Dendritic cell treated with granulocyte-macrophage colony-stimulating factor and Interleukin-4, amounts not matched to agents 40 ng/mL and 50 ng/mL, for 4 days (primary cell): Measurements from ENCODE around the gene SEMA4D.

ENCODE experiments used
- H3K27ac Mint-ChIP-seq: one replicate; pipeline ENCODE4 v1.8.0; 2022; ENCODE audit warnings: mild to moderate bottlenecking, mixed read lengths
- H3K27me3 Mint-ChIP-seq: one replicate; pipeline ENCODE4 v1.8.0; 2022; ENCODE audit warnings: mild to moderate bottlenecking, mixed read lengths
- H3K36me3 Mint-ChIP-seq: one replicate; pipeline ENCODE4 v1.8.0; 2022; ENCODE audit warnings: low read depth, mixed read lengths
- H3K4me1 Mint-ChIP-seq: one replicate; pipeline ENCODE4 v1.8.0; 2022; ENCODE audit warnings: low read depth, mixed read lengths
- H3K4me3 Mint-ChIP-seq: one replicate; pipeline ENCODE4 v1.8.0; 2022; ENCODE audit warnings: mild to moderate bottlenecking, moderate library complexity, mixed read lengths
- H3K9me3 Mint-ChIP-seq: one replicate; pipeline ENCODE4 v1.8.0; 2022; ENCODE audit warnings: mixed read lengths
- intact Hi-C: fragments of 100-400 bp; cut with micrococcal nuclease; formaldehyde crosslinking; loops from one replicate; pipeline ENCODE4 v1.15.0; 2022

SEMA4D gene

DNA sequence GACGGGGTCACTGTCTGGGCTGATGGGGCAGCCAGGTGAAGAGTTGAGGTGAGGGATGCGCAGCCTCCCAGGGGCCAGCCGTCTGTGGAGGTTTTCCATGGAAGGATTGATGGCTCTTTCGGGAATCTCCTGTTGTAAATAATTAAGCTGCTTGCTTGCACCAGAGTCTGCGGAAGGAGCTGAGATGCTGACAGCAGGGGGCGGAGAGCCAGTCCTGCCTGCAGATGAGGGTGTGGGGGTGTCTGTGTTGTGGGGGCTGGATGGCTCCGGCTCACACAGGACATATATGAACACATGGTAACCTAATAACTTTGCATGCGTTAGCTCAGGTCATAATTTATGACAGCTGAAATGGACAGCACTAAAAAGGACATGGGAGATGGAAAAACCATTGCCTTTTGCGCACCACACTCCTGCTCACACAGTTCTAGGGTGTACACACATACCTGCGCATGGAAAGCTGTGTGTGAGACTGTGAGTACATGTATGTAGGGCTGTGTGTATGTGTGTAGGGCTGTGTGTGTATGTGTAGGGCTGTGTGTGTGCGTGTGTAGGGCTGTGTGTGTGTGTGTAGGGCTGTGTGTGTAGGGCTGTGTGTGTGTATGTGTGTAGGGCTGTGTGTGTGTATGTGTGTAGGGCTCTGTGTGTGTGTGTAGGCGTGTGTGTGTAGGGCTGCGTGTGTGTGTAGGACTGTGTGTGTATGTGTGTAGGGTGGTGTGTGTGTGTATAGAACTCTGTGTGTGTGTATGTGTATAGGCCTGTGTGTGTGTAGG, 36.8 kb upstream of the SEMA4D start:
- Mint-ChIP-seq H3K36me3 (no peaks in the 10 kb centered on the region), H3K27me3 (peaks cover 10% of the 10 kb centered on the region), H3K4me1 (peaks cover 64% of the 10 kb centered on the region), H3K27ac (no peak overlapping the region), H3K4me3 (no peak overlapping the region), H3K9me3 (no peaks in the 10 kb centered on the region)
- intact Hi-C loops, result no loop called here

DNA sequence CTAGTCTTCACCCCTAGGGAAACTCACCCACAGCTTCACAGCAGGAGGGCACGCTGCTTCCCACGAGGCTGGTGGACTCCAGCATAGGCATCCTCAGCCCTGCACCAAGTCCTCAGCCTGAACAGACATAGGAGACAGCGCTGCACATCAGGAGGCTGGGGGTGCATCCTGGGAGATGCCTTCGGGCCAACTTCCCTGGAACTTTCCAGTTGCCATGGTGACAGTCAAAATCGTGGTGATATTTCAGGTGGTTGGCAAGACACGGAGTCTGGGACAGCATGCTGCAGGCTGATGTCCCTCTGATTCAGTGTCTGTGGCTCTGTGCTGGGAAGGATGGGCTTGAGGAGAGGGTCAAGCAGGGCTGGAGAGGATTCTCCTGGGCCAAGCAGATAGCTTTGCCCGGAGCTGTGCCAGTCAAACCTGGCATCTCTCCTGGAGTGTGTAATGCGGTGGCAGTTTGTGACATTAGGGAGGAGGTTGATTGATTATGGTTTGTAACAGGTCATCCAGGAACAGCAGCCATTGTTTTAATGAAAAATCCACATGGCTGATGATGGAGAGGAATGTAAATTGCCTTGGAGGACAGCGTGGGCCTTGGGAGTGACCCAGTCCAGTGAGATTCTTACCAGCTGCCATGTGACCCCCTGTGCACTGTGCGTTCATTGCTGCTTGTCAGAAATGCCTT, 35.6 kb upstream of the SEMA4D start:
- Mint-ChIP-seq H3K4me1 (peaks cover 75% of the 10 kb centered on the region), H3K27ac (no peak overlapping the region), H3K36me3 (no peaks in the 10 kb centered on the region), H3K27me3 (peaks cover 10% of the 10 kb centered on the region), H3K9me3 (peaks cover 3% of the 10 kb centered on the region), H3K4me3 (no peak overlapping the region)
- intact Hi-C loops, result no loop called here

DNA sequence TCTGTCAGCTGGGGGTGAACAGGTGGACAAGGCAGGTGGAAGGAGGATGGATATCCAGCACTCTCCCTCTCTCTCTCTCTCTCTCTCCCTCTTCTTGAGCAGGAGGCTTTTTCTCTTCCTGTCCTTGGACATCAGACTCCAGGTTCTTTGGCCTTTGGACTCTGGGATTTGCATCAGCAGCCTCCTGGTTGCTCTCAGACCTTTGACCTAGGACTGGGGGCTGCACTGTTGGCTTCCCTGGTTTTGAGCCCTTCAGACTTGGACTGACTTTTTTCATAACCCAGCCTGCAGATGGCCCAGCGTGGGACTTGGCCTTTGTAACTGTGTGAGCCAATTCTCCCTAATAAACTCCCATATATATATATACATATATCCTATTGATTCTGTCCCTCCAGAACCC, 35.0 kb upstream of the SEMA4D start:
- Mint-ChIP-seq H3K4me1 (peaks cover 81% of the 10 kb centered on the region), H3K27me3 (peaks cover 12% of the 10 kb centered on the region), H3K4me3 (no peak overlapping the region), H3K9me3 (peaks cover 9% of the 10 kb centered on the region), H3K36me3 (no peaks in the 10 kb centered on the region), H3K27ac (no peak overlapping the region)
- intact Hi-C loops, result no loop called here

DNA sequence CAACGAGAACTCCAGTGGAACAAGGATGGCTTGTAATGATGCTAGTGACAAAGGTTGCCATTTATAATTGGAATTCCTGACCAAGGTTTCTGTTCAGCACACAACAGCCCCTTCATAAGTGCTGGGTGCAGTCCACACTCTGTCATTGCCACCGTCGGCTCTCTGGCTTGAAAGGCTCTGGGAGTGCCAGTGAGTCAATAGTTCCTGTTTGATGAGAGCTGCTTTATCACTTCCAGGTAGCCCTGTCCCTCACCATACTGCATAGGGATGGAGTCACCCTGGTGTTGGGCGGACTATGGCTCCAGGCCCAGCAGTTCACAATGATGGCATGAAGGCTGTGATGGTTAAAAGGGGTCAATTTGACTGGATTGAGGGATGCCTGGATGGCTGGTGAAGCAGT, 34.6 kb upstream of the SEMA4D start:
- Mint-ChIP-seq H3K4me3 (no peak overlapping the region), H3K4me1 (peaks cover 86% of the 10 kb centered on the region), H3K27me3 (peaks cover 12% of the 10 kb centered on the region), H3K9me3 (peaks cover 12% of the 10 kb centered on the region), H3K27ac (no peak overlapping the region), H3K36me3 (no peaks in the 10 kb centered on the region)
- intact Hi-C loops, result no loop called here

- Mint-ChIP-seq H3K36me3 (no peaks in the 10 kb centered on the region), H3K27ac (no peak overlapping the region), H3K4me1 (peaks cover 88% of the 10 kb centered on the region), H3K27me3 (peaks cover 12% of the 10 kb centered on the region), H3K9me3 (peaks cover 12% of the 10 kb centered on the region), H3K4me3 (no peak overlapping the region)
- intact Hi-C loops, result no loop called here
Measured at GRCh38 chr9:89531766-89532165, 33.9 kb upstream of the SEMA4D start.

DNA sequence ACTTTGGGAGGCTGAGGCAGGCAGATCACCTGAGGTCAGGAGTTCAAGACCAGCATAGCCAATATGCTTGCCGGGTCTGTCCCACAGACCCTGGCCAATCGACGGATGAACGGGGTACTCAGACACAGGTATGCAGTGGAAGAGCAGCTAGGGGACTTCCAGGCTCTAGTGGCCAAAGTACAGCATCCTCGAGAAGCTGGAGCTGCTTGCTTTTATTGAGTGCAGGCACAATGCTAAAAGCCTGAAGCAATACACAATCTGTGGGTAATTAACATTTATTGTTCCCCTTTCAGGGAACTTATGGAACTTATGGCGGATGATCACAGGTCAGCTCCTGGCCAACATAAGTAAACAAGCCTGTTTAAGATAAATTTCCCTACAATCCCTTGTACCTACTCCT, 32.8 kb upstream of the SEMA4D start:
- H3K4me1 Mint-ChIP-seq, result peaks cover 88% of the 10 kb centered on the region
- no peak overlapping the region for H3K4me3 Mint-ChIP-seq
- intact Hi-C loops, result no loop called here
- peaks cover 12% of the 10 kb centered on the region for H3K27me3 Mint-ChIP-seq
- H3K36me3 Mint-ChIP-seq, result no peaks in the 10 kb centered on the region
- peaks cover 12% of the 10 kb centered on the region for H3K9me3 Mint-ChIP-seq
- H3K27ac Mint-ChIP-seq, result no peak overlapping the region

DNA sequence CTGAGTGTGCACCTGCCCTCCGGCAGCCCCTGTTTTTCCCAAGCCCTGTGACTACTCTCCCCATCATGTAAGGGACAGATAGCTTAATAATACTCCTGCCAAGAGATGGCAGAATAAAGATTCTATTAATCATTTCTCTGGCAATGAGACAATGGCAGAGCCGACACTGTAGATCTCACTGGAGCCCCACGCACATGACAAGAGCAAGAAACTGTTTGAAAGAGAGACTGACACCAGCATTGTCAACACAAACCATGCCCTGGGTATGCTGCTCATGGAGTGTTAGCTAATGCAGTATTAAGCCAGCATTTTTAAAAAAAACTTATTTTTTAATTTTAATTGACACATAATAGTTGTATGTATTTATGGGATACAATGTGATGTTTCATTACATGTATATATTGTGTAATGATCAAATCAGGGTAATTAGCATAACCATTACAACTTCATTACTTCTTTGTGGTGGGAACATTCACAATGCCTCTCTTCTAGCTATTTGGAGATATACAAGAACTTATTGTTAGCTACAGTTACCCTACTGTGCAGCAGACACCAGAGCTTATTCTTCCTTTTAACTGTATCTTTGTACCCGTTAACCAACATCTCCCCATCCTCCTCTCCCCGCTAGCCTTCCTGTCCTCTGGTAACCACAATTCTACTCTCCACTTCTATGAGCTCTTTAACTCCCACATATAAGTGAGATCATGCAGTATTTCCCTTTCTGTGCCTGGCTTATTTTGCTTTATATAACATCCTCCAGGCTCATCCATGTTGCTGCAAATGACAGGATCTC, 31.5 kb upstream of the SEMA4D start:
- peaks cover 15% of the 10 kb centered on the region for H3K27me3 Mint-ChIP-seq
- H3K9me3 Mint-ChIP-seq, result peaks cover 12% of the 10 kb centered on the region
- intact Hi-C loops, result no loop called here
- H3K4me3 Mint-ChIP-seq, result no peak overlapping the region
- peaks cover 91% of the 10 kb centered on the region for H3K4me1 Mint-ChIP-seq
- no peak overlapping the region for H3K27ac Mint-ChIP-seq
- no peaks in the 10 kb centered on the region for H3K36me3 Mint-ChIP-seq

DNA sequence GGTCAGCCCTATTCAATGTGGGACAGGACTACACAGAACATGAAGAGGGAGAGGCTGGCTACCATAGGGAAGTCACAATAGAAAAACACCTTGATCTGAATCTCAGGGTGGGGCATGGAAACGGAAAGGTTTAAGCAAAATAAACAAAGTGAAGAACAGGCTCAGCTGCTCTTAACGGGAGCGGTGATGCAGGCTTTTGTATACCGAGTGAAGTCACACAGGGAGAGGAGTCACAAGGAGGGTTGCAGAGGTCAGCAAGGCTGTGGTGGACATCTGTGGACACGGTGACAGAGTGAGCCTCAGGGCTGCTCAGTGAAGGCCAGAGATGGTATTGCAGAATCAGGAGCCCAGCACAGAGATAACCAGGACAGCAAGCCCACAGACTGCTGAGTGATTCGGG, 30.6 kb upstream of the SEMA4D start:
- Mint-ChIP-seq H3K27ac (peak overlapping the region; percentile 65), H3K27me3 (peaks cover 16% of the 10 kb centered on the region), H3K9me3 (peaks cover 12% of the 10 kb centered on the region), H3K36me3 (no peaks in the 10 kb centered on the region), H3K4me1 (peaks cover 97% of the 10 kb centered on the region), H3K4me3 (no peak overlapping the region)
- intact Hi-C loops, result no loop called here

DNA sequence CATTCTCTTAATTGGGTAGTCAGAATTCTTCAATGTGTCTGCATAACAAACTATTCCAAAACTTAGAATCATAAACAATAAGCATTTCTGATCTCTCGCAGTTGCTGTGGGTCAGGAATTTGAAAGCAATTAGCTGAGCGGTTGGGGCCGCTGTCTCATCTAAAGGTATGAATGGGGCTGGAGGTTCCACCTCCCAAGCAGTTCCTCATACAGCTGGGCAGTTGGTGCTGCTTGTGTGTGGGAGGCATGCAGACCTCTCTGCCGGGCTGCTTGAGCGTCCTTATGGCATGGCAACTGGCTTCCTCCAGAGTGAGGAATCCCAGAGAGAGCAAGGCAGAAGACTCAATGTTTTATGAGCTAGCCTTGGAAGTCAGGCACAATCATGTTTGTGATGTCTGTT, 30.2 kb upstream of the SEMA4D start:
- Mint-ChIP-seq H3K27ac (peak overlapping the region; percentile 65), H3K27me3 (peaks cover 13% of the 10 kb centered on the region), H3K4me1 (peaks cover 97% of the 10 kb centered on the region), H3K36me3 (no peaks in the 10 kb centered on the region), H3K9me3 (peaks cover 12% of the 10 kb centered on the region), H3K4me3 (no peak overlapping the region)
- intact Hi-C loops, result no loop called here

GRCh38 chr9:89527084-89527483, 29.2 kb upstream of the SEMA4D start:
- intact Hi-C loops, result no loop called here
- Mint-ChIP-seq H3K27ac (peak overlapping the region; percentile 74), H3K27me3 (peaks cover 13% of the 10 kb centered on the region), H3K36me3 (no peaks in the 10 kb centered on the region), H3K4me1 (peaks cover 97% of the 10 kb centered on the region), H3K4me3 (no peak overlapping the region), H3K9me3 (peaks cover 12% of the 10 kb centered on the region)

DNA sequence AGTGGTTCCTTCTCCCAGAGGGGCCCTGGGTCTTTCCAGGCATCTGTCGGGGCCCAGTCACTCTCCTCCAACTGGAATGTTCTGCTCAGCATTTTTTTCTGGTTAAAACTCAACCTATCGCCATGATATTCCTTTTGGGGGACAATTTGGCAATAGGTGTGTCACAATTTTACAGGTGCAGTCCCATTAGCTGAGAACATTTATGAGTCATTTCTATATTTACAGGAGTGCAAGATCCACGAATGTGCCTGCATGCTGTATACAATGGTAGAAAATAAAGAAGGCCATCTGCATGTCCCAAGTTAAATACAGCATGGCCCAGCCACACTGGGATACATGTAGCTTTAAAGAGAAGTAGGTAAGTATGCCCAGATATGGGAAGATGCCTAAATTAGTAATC, 28.8 kb upstream of the SEMA4D start:
- Mint-ChIP-seq H3K27ac (peak overlapping the region; percentile 74), H3K4me1 (peaks cover 96% of the 10 kb centered on the region), H3K4me3 (no peak overlapping the region), H3K9me3 (peaks cover 12% of the 10 kb centered on the region), H3K36me3 (no peaks in the 10 kb centered on the region), H3K27me3 (peaks cover 13% of the 10 kb centered on the region)
- intact Hi-C loops, result no loop called here

GRCh38 chr9:89525446-89526374, 27.8 kb upstream of the SEMA4D start:
- intact Hi-C loops, result no loop called here
- Mint-ChIP-seq H3K9me3 (peaks cover 12% of the 10 kb centered on the region), H3K27ac (peak overlapping the region; percentile 74), H3K4me1 (peaks cover 91% of the 10 kb centered on the region), H3K4me3 (no peak overlapping the region), H3K27me3 (peaks cover 6% of the 10 kb centered on the region), H3K36me3 (no peaks in the 10 kb centered on the region)

DNA sequence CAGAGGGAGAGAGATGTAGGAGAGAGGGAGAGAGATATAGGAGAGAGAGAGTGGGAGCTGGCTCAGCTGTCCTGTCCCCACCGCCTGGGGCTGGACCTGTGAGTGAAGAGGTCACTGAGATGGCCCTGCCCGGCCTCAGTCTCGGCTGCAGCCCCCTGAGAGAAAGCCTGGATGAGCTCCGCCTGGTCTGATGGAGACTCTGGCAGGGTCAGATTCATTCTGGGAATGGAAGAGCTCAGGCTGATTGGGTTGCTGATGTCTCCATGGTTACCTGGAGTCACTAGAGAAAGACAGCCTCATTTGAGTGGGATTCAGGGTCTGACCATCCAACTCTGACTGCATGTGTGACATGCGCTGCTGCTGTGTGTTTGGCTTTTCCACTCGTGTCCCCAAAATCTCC, 27.1 kb upstream of the SEMA4D start:
- Mint-ChIP-seq H3K27me3 (peaks cover 6% of the 10 kb centered on the region), H3K9me3 (peaks cover 12% of the 10 kb centered on the region), H3K4me1 (peaks cover 93% of the 10 kb centered on the region), H3K36me3 (no peaks in the 10 kb centered on the region), H3K4me3 (no peak overlapping the region), H3K27ac (peak overlapping the region; percentile 74)
- intact Hi-C loops, result no loop called here
